ENCODE measurements around the gene CFAP58.

CFAP58 gene

GRCh38 chr10:104324931-104325330, 28.7 kb upstream of the CFAP58 start:
- Histone ChIP-seq H3K18ac (ENCODE audit: low read length) (no peak overlapping the region), H2BK5ac (ENCODE audit: low read length) (no peak overlapping the region), H3K56ac (ENCODE audit: low read length) (no peak overlapping the region), H3K27me3 (ENCODE audit: insufficient read depth, low read length, poor library complexity) (no peaks in the 10 kb centered on the region), H3K9ac (ENCODE audit: low read length) (no peak overlapping the region), H3K79me1 (ENCODE audit: low read length) (peaks cover 59% of the 10 kb centered on the region), H2AK5ac (ENCODE audit: low read length) (no peak overlapping the region), H2BK15ac (replicated peaks; ENCODE audit: low read depth) (no peak overlapping the region), H4K8ac (ENCODE audit: low read depth, low read length) (no peak overlapping the region), H3K23ac (ENCODE audit: low read length) (no peak overlapping the region), H3K79me2 (ENCODE audit: control insufficient read depth, insufficient read depth, low read length) (peaks cover 99% of the 10 kb centered on the region), H4K5ac (ENCODE audit: low read length) (no peak overlapping the region), H3K27ac (ENCODE audit: low read depth, low read length) (no peak overlapping the region), H3K4me3 (ENCODE audit: low read length) (no peak overlapping the region), H3K36me3 (ENCODE audit: control insufficient read depth, insufficient read depth, low read length) (no peaks in the 10 kb centered on the region), H2BK120ac (ENCODE audit: low read depth, low read length) (no peak overlapping the region), H3K4me1 (ENCODE audit: control insufficient read depth, low read depth, low read length) (peaks cover 27% of the 10 kb centered on the region), H3K4ac (ENCODE audit: low read depth, low read length) (no peak overlapping the region), H3K4me2 (ENCODE audit: low read length) (no peak overlapping the region)
- no peak for DNase-seq
- no CpG with 5 or more reads among the region's 10 CpGs for WGBS (ENCODE audit: extremely low coverage, insufficient coverage, low lambda C conversion rate)

DNA sequence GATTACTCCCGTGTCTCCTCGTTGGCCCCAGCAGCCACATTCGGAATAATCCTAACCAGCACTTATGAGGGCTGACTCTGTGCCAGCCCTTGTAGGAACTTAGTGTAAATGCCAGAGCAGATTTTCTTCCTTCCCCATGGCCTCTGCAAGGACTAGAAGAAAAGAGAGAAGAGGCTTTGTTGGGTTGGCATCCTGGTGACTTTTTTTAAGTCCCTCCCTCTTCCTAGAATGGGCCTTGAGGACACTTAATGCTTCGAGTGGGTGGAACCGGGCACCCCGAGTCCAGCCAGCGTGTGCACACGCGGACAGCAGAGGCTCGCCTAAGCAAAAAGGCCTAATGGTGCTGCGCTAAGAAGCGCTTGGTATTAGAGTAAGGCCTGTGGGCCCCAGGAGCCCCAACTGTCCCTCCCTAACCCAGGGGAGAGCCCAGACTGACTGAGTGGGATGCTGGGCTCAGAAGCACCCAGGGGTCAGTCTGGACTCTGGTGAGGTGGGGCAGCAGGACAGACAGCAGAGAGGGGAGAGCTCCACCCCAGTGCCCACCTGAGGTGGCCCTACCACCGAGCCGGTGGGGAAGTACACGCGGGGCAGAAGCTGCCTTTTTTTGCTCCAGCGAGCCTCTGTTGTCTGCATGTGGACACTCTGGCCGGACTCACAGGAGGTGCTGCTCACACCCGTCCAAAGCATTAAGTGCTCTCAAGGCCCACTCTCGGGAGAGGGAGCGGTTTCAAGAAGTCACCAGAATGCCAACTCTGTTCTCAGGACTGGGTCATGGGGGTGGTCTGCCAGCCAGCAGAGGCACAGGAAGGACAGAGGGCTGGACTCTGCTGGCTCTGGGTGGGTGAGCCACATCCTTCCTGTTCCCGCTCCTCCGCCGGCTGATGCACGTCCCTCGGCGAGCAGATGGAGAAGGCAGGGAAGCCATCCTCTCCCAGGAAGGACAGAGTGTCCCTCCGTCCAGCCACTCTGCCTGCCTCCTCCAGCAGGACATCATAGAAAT, 27.9 kb upstream of the CFAP58 start:
- no peak overlapping the region for H2BK15ac ChIP-seq (replicated peaks; ENCODE audit: low read depth)
- H4K8ac ChIP-seq (ENCODE audit: low read depth, low read length) = no peak overlapping the region
- H3K9ac ChIP-seq (ENCODE audit: low read length) = no peak overlapping the region
- H4K5ac ChIP-seq (ENCODE audit: low read length) = no peak overlapping the region
- H2BK5ac ChIP-seq (ENCODE audit: low read length) = no peak overlapping the region
- H3K27ac ChIP-seq (ENCODE audit: low read depth, low read length) = no peak overlapping the region
- H3K56ac ChIP-seq (ENCODE audit: low read length) = peak overlapping the region; percentile 1
- H3K4me1 ChIP-seq (ENCODE audit: control insufficient read depth, low read depth, low read length) = peaks cover 35% of the 10 kb centered on the region
- H3K79me1 ChIP-seq (ENCODE audit: low read length) = peaks cover 62% of the 10 kb centered on the region
- peaks cover 100% of the 10 kb centered on the region for H3K79me2 ChIP-seq (ENCODE audit: control insufficient read depth, insufficient read depth, low read length)
- no peak for DNase-seq
- no peak overlapping the region for H2BK120ac ChIP-seq (ENCODE audit: low read depth, low read length)
- H3K36me3 ChIP-seq (ENCODE audit: control insufficient read depth, insufficient read depth, low read length) = no peaks in the 10 kb centered on the region
- H3K27me3 ChIP-seq (ENCODE audit: insufficient read depth, low read length, poor library complexity) = no peaks in the 10 kb centered on the region
- no peak overlapping the region for H3K18ac ChIP-seq (ENCODE audit: low read length)
- no peak overlapping the region for H3K4me3 ChIP-seq (ENCODE audit: low read length)
- WGBS (ENCODE audit: extremely low coverage, insufficient coverage, low lambda C conversion rate) = no CpG with 5 or more reads among the region's 28 CpGs
- no peak overlapping the region for H3K4ac ChIP-seq (ENCODE audit: low read depth, low read length)
- no peak overlapping the region for H2AK5ac ChIP-seq (ENCODE audit: low read length)
- no peak overlapping the region for H3K23ac ChIP-seq (ENCODE audit: low read length)
- H3K4me2 ChIP-seq (ENCODE audit: low read length) = no peak overlapping the region

- Histone ChIP-seq H3K9ac (ENCODE audit: low read length) (no peak overlapping the region), H3K79me2 (ENCODE audit: control insufficient read depth, insufficient read depth, low read length) (peaks cover 98% of the 10 kb centered on the region), H3K27me3 (ENCODE audit: insufficient read depth, low read length, poor library complexity) (no peaks in the 10 kb centered on the region), H2AK5ac (ENCODE audit: low read length) (no peak overlapping the region), H3K18ac (ENCODE audit: low read length) (no peak overlapping the region), H3K56ac (ENCODE audit: low read length) (peak overlapping the region; percentile 8), H3K27ac (ENCODE audit: low read depth, low read length) (no peak overlapping the region), H4K8ac (ENCODE audit: low read depth, low read length) (no peak overlapping the region), H3K4me2 (ENCODE audit: low read length) (no peak overlapping the region), H2BK120ac (ENCODE audit: low read depth, low read length) (no peak overlapping the region), H3K36me3 (ENCODE audit: control insufficient read depth, insufficient read depth, low read length) (no peaks in the 10 kb centered on the region), H3K4me1 (ENCODE audit: control insufficient read depth, low read depth, low read length) (peaks cover 45% of the 10 kb centered on the region), H4K5ac (ENCODE audit: low read length) (no peak overlapping the region), H3K4ac (ENCODE audit: low read depth, low read length) (no peak overlapping the region), H2BK15ac (replicated peaks; ENCODE audit: low read depth) (no peak overlapping the region), H3K23ac (ENCODE audit: low read length) (no peak overlapping the region), H3K4me3 (ENCODE audit: low read length) (no peak overlapping the region), H3K79me1 (ENCODE audit: low read length) (peaks cover 52% of the 10 kb centered on the region), H2BK5ac (ENCODE audit: low read length) (no peak overlapping the region)
- no CpG with 5 or more reads among the region's 9 CpGs for WGBS (ENCODE audit: extremely low coverage, insufficient coverage, low lambda C conversion rate)
- DNase-seq = no peak
These were observed 26.5 kb upstream of the CFAP58 start for GRCh38 chr10:104326991-104327610.

DNA sequence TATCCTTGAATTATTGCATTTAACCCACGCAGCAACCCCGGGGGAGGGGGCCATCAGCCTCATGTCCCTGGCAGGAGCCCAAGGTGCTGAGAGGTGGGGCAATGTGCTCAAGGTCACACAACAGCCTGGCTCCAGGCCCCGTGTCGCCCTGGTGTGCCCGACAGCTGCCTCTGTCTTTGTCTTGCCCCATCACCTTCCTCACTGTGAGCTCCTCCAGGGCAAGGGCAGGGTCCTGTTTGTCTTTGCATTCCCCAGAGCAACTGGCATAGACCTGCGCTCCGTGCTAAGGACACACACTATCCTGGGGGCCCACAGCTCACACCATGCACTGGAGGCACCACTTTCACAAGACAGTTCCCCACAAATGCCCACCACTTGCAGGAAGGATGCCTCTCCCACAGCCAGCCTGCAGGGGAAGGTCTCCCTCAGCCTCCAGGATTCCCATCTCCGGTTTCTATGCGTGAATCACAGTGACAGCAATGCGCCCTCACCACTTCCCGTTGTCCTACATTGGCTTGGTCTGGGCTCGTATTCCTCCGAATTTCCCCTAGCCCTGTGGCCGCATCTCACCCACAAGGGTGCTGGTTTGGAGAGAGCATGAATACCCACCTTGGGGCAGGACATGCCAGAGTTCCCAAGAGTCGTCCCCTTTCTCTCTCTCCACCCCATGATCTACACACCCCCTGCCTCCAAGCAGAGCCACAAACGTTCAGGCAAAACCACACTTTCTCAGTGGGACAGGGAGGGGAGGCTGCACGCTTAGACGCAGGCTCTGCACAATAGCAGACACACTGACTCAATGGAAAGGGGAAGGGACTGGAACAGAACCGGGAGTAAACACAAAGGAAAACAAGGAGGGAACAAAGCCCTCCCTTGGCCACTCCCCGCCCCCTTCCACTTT, 25.6 kb upstream of the CFAP58 start:
- Histone ChIP-seq H3K27me3 (ENCODE audit: insufficient read depth, low read length, poor library complexity) (no peaks in the 10 kb centered on the region), H2BK15ac (replicated peaks; ENCODE audit: low read depth) (no peak overlapping the region), H3K79me2 (ENCODE audit: control insufficient read depth, insufficient read depth, low read length) (peaks cover 97% of the 10 kb centered on the region), H4K5ac (ENCODE audit: low read length) (no peak overlapping the region), H2BK5ac (ENCODE audit: low read length) (peak overlapping the region; percentile 11), H3K18ac (ENCODE audit: low read length) (peak overlapping the region; percentile 9), H3K27ac (ENCODE audit: low read depth, low read length) (peak overlapping the region; percentile 49), H3K56ac (ENCODE audit: low read length) (peak overlapping the region; percentile 88), H2BK120ac (ENCODE audit: low read depth, low read length) (no peak overlapping the region), H3K36me3 (ENCODE audit: control insufficient read depth, insufficient read depth, low read length) (no peaks in the 10 kb centered on the region), H3K4me1 (ENCODE audit: control insufficient read depth, low read depth, low read length) (peaks cover 52% of the 10 kb centered on the region), H3K4ac (ENCODE audit: low read depth, low read length) (no peak overlapping the region), H3K4me3 (ENCODE audit: low read length) (no peak overlapping the region), H4K8ac (ENCODE audit: low read depth, low read length) (no peak overlapping the region), H3K4me2 (ENCODE audit: low read length) (peak overlapping the region; percentile 24), H2AK5ac (ENCODE audit: low read length) (peak overlapping the region; percentile 68), H3K9ac (ENCODE audit: low read length) (peak overlapping the region; percentile 66), H3K23ac (ENCODE audit: low read length) (peak overlapping the region; percentile 70), H3K79me1 (ENCODE audit: low read length) (peaks cover 53% of the 10 kb centered on the region)
- DNase-seq = peak; percentile 64
- no CpG with 5 or more reads among the region's 20 CpGs for WGBS (ENCODE audit: extremely low coverage, insufficient coverage, low lambda C conversion rate)

DNA sequence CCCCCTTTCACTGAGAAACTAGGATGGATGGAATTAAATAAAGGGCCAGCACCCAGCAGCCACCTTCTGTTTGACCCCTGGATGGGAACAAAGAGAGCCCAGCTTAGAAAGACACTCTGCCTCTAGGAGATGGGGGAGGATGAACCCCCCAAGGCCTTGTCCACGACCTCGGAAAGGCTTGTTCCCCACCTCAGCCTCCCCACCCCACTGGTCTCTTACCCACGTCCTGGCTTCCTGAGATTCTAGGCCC, 25.1 kb upstream of the CFAP58 start:
- WGBS (ENCODE audit: extremely low coverage, insufficient coverage, low lambda C conversion rate) = no CpG with 5 or more reads among the region's 3 CpGs
- Histone ChIP-seq H2AK5ac (ENCODE audit: low read length) (peak overlapping the region; percentile 70), H3K4ac (ENCODE audit: low read depth, low read length) (no peak overlapping the region), H3K4me3 (ENCODE audit: low read length) (no peak overlapping the region), H3K36me3 (ENCODE audit: control insufficient read depth, insufficient read depth, low read length) (no peaks in the 10 kb centered on the region), H3K23ac (ENCODE audit: low read length) (peak overlapping the region; percentile 69), H4K8ac (ENCODE audit: low read depth, low read length) (no peak overlapping the region), H3K79me2 (ENCODE audit: control insufficient read depth, insufficient read depth, low read length) (peaks cover 97% of the 10 kb centered on the region), H3K56ac (ENCODE audit: low read length) (peak overlapping the region; percentile 88), H3K4me1 (ENCODE audit: control insufficient read depth, low read depth, low read length) (peaks cover 56% of the 10 kb centered on the region), H3K18ac (ENCODE audit: low read length) (peak overlapping the region; percentile 9), H3K27ac (ENCODE audit: low read depth, low read length) (peak overlapping the region; percentile 49), H3K79me1 (ENCODE audit: low read length) (peaks cover 56% of the 10 kb centered on the region), H4K5ac (ENCODE audit: low read length) (no peak overlapping the region), H2BK5ac (ENCODE audit: low read length) (peak overlapping the region; percentile 51), H3K9ac (ENCODE audit: low read length) (peak overlapping the region; percentile 66), H2BK15ac (replicated peaks; ENCODE audit: low read depth) (no peak overlapping the region), H3K27me3 (ENCODE audit: insufficient read depth, low read length, poor library complexity) (no peaks in the 10 kb centered on the region), H2BK120ac (ENCODE audit: low read depth, low read length) (no peak overlapping the region), H3K4me2 (ENCODE audit: low read length) (no peak overlapping the region)
- no peak for DNase-seq

Measured in mesendoderm (in vitro differentiated cells).